H9 (cell line): ENCODE measurements around the gene CHST1. TPM values are rescaled to one million over a fixed set of nuclear protein-coding genes. Genes with fewer than 3 reads are reported as not detected.

Source experiments
- DNase-seq: peaks from one replicate; pipeline ENCODE4 v3.0.0-alpha.2; 2017
- H2AFZ ChIP-seq: one replicate; pipeline ENCODE4 v1.6.1; 2013; ENCODE audit warnings: mild to moderate bottlenecking, low read length, control low read depth, moderate library complexity
- H2AK5ac ChIP-seq: 2 replicates; pipeline ENCODE4 v1.6.1; 2013; ENCODE audit warnings: low read length, control low read depth, mixed read lengths; ENCODE audit not compliant: insufficient read length
- H2BK120ac ChIP-seq: one replicate; pipeline ENCODE4 v1.6.1; 2013; ENCODE audit warnings: low read depth, mild to moderate bottlenecking, low read length, control low read depth, inconsistent platforms; ENCODE audit not compliant: poor library complexity, severe bottlenecking
- H2BK12ac ChIP-seq: 2 replicates; pipeline ENCODE4 v1.6.1; 2013; ENCODE audit warnings: low read length, control low read depth, mixed read lengths, low read depth; ENCODE audit not compliant: insufficient read length
- H2BK15ac ChIP-seq: 2 replicates; pipeline ENCODE4 v1.6.1; 2013; ENCODE audit warnings: low read depth, low read length, control low read depth
- H2BK20ac ChIP-seq: one replicate; pipeline ENCODE4 v1.6.1; 2013; ENCODE audit warnings: low read depth, mild to moderate bottlenecking, low read length, control low read depth, inconsistent platforms; ENCODE audit not compliant: poor library complexity, severe bottlenecking
- H2BK5ac ChIP-seq: 2 replicates; pipeline ENCODE4 v1.6.1; 2013; ENCODE audit warnings: low read length, control low read depth, mixed read lengths; ENCODE audit not compliant: insufficient read length
- H3K14ac ChIP-seq: 2 replicates; pipeline ENCODE4 v1.6.1; 2013; ENCODE audit warnings: low read length, control low read depth; ENCODE audit not compliant: insufficient read depth
- H3K18ac ChIP-seq: 2 replicates; pipeline ENCODE4 v1.6.1; 2013; ENCODE audit warnings: low read depth, mild to moderate bottlenecking, mixed read lengths, low read length, control low read depth; ENCODE audit not compliant: insufficient read length
- H3K23ac ChIP-seq: 2 replicates; pipeline ENCODE4 v1.6.1; 2013; ENCODE audit warnings: low read length, control low read depth, mixed read lengths, low read depth; ENCODE audit not compliant: insufficient read length
- H3K23me2 ChIP-seq: 2 replicates; pipeline ENCODE4 v1.6.1; 2013; ENCODE audit warnings: low read depth, mild to moderate bottlenecking, mixed read lengths, low read length, control low read depth; ENCODE audit not compliant: insufficient read length, poor library complexity, severe bottlenecking
- H3K27ac ChIP-seq: 2 replicates; pipeline ENCODE4 v1.5.1; 2013; ENCODE audit warnings: low read length, control low read depth, mixed read lengths, low read depth; ENCODE audit not compliant: insufficient read length
- H3K27me3 ChIP-seq: 2 replicates; pipeline ENCODE4 v1.6.1; 2013; ENCODE audit warnings: low read length, control low read depth, inconsistent platforms; ENCODE audit not compliant: insufficient read depth
- H3K4ac ChIP-seq: 2 replicates; pipeline ENCODE4 v1.6.1; 2013; ENCODE audit warnings: low read depth, mild to moderate bottlenecking, control low read depth, inconsistent platforms, low read length, moderate library complexity
- H3K4me1 ChIP-seq: 2 replicates; pipeline ENCODE4 v1.6.1; 2013; ENCODE audit warnings: low read length, control low read depth, inconsistent platforms; ENCODE audit not compliant: insufficient read depth
- H3K4me2 ChIP-seq: 2 replicates; pipeline ENCODE4 v1.6.1; 2013; ENCODE audit warnings: low read length, control low read depth, mixed read lengths; ENCODE audit not compliant: insufficient read length, insufficient read depth
- H3K56ac ChIP-seq: 2 replicates; pipeline ENCODE4 v1.6.1; 2013; ENCODE audit warnings: low read depth, mild to moderate bottlenecking, mixed read lengths, low read length, control low read depth; ENCODE audit not compliant: insufficient read length
- H3K79me1 ChIP-seq: 2 replicates; pipeline ENCODE4 v1.6.1; 2013; ENCODE audit warnings: low read depth, mild to moderate bottlenecking, moderate library complexity, low read length, control low read depth, inconsistent platforms; ENCODE audit not compliant: insufficient read depth, poor library complexity, severe bottlenecking
- H3K79me2 ChIP-seq: 2 replicates; pipeline ENCODE4 v1.6.1; 2013; ENCODE audit warnings: low read length, control low read depth, inconsistent platforms; ENCODE audit not compliant: insufficient read depth
- H3K9ac ChIP-seq: 2 replicates; pipeline ENCODE4 v1.6.1; 2013; ENCODE audit warnings: low read length, control low read depth, mixed read lengths; ENCODE audit not compliant: insufficient read length; ENCODE audit errors: extremely low read depth
- H3K9me3 ChIP-seq: one replicate; pipeline ENCODE4 v1.6.1; 2013; ENCODE audit warnings: low read depth, low read length, inconsistent platforms; ENCODE audit not compliant: control insufficient read depth
- H3T11ph ChIP-seq: one replicate; pipeline ENCODE4 v1.6.1; 2013; ENCODE audit warnings: mild to moderate bottlenecking, low read length, control low read depth, inconsistent platforms
- H4K20me1 ChIP-seq: one replicate; pipeline ENCODE4 v1.6.1; 2013; ENCODE audit not compliant: control insufficient read depth, insufficient read length, insufficient read depth
- H4K5ac ChIP-seq: 2 replicates; pipeline ENCODE4 v1.6.1; 2013; ENCODE audit warnings: low read depth, mild to moderate bottlenecking, mixed read lengths, low read length, control low read depth; ENCODE audit not compliant: insufficient read length
- H4K8ac ChIP-seq: replicated peaks from 2 replicates; pipeline ENCODE4 v1.6.1; 2013; ENCODE audit warnings: low read length, control low read depth, mixed read lengths, low read depth; ENCODE audit not compliant: insufficient read length
- H4K91ac ChIP-seq: 2 replicates; pipeline ENCODE4 v1.6.1; 2013; ENCODE audit warnings: low read depth, mild to moderate bottlenecking, moderate library complexity, mixed read lengths, low read length, control low read depth; ENCODE audit not compliant: insufficient read length
- H3K27ac Mint-ChIP-seq, 3 experiments: 2 replicates in 2 of 3; 3 replicates in 1 of 3; pipeline ENCODE4 v1.8.0; 2020 to 2021; ENCODE audit warnings: mixed read lengths in 3 of 3, mild to moderate bottlenecking in 1 of 3, moderate library complexity in 1 of 3
- H3K27me3 Mint-ChIP-seq: 2 replicates; pipeline ENCODE4 v1.8.0; 2021; ENCODE audit warnings: low read depth, mild to moderate bottlenecking, moderate library complexity, mixed read lengths
- H3K36me3 Mint-ChIP-seq, 3 experiments: 2 replicates in 2 of 3; 3 replicates in 1 of 3; pipeline ENCODE4 v1.8.0; 2020 to 2021; ENCODE audit warnings: low read depth in 3 of 3, mixed read lengths in 3 of 3; ENCODE audit not compliant: insufficient read depth in 1 of 3
- H3K4me1 Mint-ChIP-seq, 2 experiments: 2 replicates each; pipeline ENCODE4 v1.8.0; 2020; ENCODE audit warnings: mixed read lengths in 2 of 2
- H3K4me3 Mint-ChIP-seq, 2 experiments: 2 replicates in 1 of 2; 3 replicates in 1 of 2; pipeline ENCODE4 v1.8.0; 2020 to 2021; ENCODE audit warnings: mild to moderate bottlenecking in 2 of 2, mixed read lengths in 2 of 2, moderate library complexity in 1 of 2
- H3K9me3 Mint-ChIP-seq, 2 experiments: 2 replicates in 1 of 2; 3 replicates in 1 of 2; pipeline ENCODE4 v1.8.0; 2020; ENCODE audit warnings: mild to moderate bottlenecking in 2 of 2, mixed read lengths in 2 of 2, moderate library complexity in 1 of 2
- WGBS: extraction: QIAGEN DNeasy Blood & Tissue Kit; methylation state at CpG from one replicate; pipeline ENCODE4 v1.1.7; 2013; ENCODE audit warnings: missing lambda C conversion rate, low lambda C conversion rate, mixed read lengths; ENCODE audit not compliant: insufficient read length; ENCODE audit errors: extremely low coverage; 5-methylcytosine and 5-hydroxymethylcytosine counted together
- total RNA-seq: library from RNA; stranded (reverse); gene quantifications from 2 replicates; pipeline ENCODE4 v1.2.1, GENCODE V29; 2021
- TF ChIP-seq, protein P1 (sequence below): fragments of 200-600 bp; sonication (generic); conservative IDR thresholded peaks from 3 replicates; pipeline ENCODE4 v1.8.0; 2021; ENCODE audit warnings: antibody characterized with exemption, mild to moderate bottlenecking

The CHST1 gene
- total RNA-seq, 1 experiment from 2014 or later = 0.57 TPM

GRCh38 chr11:45651156-45651555 lies 14.3 kb downstream of the CHST1 start:
- Histone ChIP-seq H3K27ac (no peak overlapping the region), H3K4ac (no peak overlapping the region), H2BK12ac (no peak overlapping the region), H3K18ac (no peak overlapping the region), H3K23ac (no peak overlapping the region), H4K8ac (no peak overlapping the region), H4K91ac (no peak overlapping the region), H3K4me1 (peaks cover 4% of the 10 kb centered on the region; the same call in 1 of the 2 replicates), H3K9ac (no peak overlapping the region), H2AFZ (no peak overlapping the region), H3K79me1 (no peaks in the 10 kb centered on the region), H4K5ac (no peak overlapping the region), H3K4me2 (no peak overlapping the region), H2AK5ac (no peak overlapping the region), H3K9me3 (no peaks in the 10 kb centered on the region), H3K14ac (no peak overlapping the region), H2BK15ac (no peak overlapping the region), H3K79me2 (no peaks in the 10 kb centered on the region), H2BK5ac (no peak overlapping the region), H4K20me1 (no peaks in the 10 kb centered on the region), H2BK20ac (no peak overlapping the region), H3K23me2 (no peaks in the 10 kb centered on the region), H3K27me3 (no peaks in the 10 kb centered on the region), H3K56ac (no peak overlapping the region), H3T11ph (no peak overlapping the region), H2BK120ac (no peak overlapping the region)
- Mint-ChIP-seq H3K9me3 (0 out of 5 replicates have a peak, but pooled peaks cover 0 to 2% of the 10 kb centered on the region in 2 experiments), H3K27me3 (peaks cover 8% of the 10 kb centered on the region), H3K36me3 (no peaks in the 10 kb centered on the region; a peak in 1 of 7 replicates), H3K4me1 (peaks cover 24 to 29% of the 10 kb centered on the region in 2 experiments), H3K27ac (peak overlapping the region in 1 of 3 experiments; percentile 55; a peak in 1 of 7 replicates), H3K4me3 (no peak overlapping the region)
- DNase-seq = peak; percentile 11
- TF ChIP-seq, protein P1, sequence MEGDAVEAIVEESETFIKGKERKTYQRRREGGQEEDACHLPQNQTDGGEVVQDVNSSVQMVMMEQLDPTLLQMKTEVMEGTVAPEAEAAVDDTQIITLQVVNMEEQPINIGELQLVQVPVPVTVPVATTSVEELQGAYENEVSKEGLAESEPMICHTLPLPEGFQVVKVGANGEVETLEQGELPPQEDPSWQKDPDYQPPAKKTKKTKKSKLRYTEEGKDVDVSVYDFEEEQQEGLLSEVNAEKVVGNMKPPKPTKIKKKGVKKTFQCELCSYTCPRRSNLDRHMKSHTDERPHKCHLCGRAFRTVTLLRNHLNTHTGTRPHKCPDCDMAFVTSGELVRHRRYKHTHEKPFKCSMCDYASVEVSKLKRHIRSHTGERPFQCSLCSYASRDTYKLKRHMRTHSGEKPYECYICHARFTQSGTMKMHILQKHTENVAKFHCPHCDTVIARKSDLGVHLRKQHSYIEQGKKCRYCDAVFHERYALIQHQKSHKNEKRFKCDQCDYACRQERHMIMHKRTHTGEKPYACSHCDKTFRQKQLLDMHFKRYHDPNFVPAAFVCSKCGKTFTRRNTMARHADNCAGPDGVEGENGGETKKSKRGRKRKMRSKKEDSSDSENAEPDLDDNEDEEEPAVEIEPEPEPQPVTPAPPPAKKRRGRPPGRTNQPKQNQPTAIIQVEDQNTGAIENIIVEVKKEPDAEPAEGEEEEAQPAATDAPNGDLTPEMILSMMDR = no peak
- no CpG with 5 or more reads among the region's 9 CpGs for WGBS
